H1 (cell line): Measurements from ENCODE around the gene POLR1G.

Source experiments
- CTCF ChIP-seq, 3 experiments: IDR thresholded peaks; 1 replicate in 2 of 3; 2 replicates in 1 of 3; pipeline versions ENCODE4 v1.5.1 to v1.6.1; 2011; ENCODE audit warnings: low read length in 3 of 3, mild to moderate bottlenecking in 3 of 3, inconsistent platforms in 2 of 3, low read depth in 1 of 3, moderate library complexity in 1 of 3; ENCODE audit not compliant: insufficient read depth in 1 of 3; ENCODE audit errors: control extremely low read depth in 1 of 3
- EGR1 ChIP-seq: IDR thresholded peaks from 2 replicates; pipeline ENCODE4 v1.6.1; 2011; ENCODE audit warnings: low read depth, low read length, borderline replicate concordance
- PHF8 ChIP-seq: fragments of 200-600 bp; sonication (generic); conservative IDR thresholded peaks from 2 replicates; pipeline ENCODE4 v1.7.1; 2012; ENCODE audit warnings: low read depth, mild to moderate bottlenecking, inconsistent platforms, low read length, moderate library complexity

GRCh38 chr19:45404557-45405434 is 1.6 kb upstream of the POLR1G start, which contains the start of gene PPP1R13L:
- no peak for TF ChIP-seq EGR1
- no peak for TF ChIP-seq CTCF (IDR thresholded peaks at IDR 0.05; ENCODE audit: control extremely low read depth in 1 of 3, insufficient read depth in 1 of 3, low read depth in 1 of 3, low read length in 3 of 3)
- TF ChIP-seq PHF8: no peak
